Left renal pelvis (tissue), 4 donors: Measurements from ENCODE around the gene VOPP1. TPM values are rescaled to one million over a fixed set of nuclear protein-coding genes. Genes with fewer than 3 reads are reported as not detected.

Source experiments
- DNase-seq, 4 donors: peaks; one replicate each; pipeline ENCODE4 v3.0.0-alpha.2; 2013; ENCODE audit warnings: low read depth in 4 of 4, low spot score in 3 of 4
- polyA plus RNA-seq, 4 donors: library from polyadenylated mRNA; unstranded; fragments of 120-200 nt; gene quantifications; one replicate each; pipeline ENCODE4 v1.2.1, GENCODE V29; 2013; ENCODE audit not compliant: insufficient read length in 4 of 4

Gene VOPP1
- polyA plus RNA-seq, 4 donors = 41.4 to 61.0 (median 59.6) TPM

GRCh38 chr7:55557666-55558188 lies 14.6 kb downstream of the VOPP1 start:
- no peak for DNase-seq

GRCh38 chr7:55556492-55556891 lies 15.8 kb downstream of the VOPP1 start:
- DNase-seq = no peak

GRCh38 chr7:55556031-55556430 lies 16.3 kb downstream of the VOPP1 start:
- DNase-seq = no peak

GRCh38 chr7:55555160-55555559 lies 17.1 kb downstream of the VOPP1 start:
- DNase-seq = no peak

GRCh38 chr7:55554038-55554437 lies 18.3 kb downstream of the VOPP1 start:
- no peak for DNase-seq

- DNase-seq = no peak
These were observed 19.3 kb downstream of the VOPP1 start for GRCh38 chr7:55553024-55553345.

- peak in 2 of 4 donors; percentile 63 to 65 for DNase-seq
These were observed 19.8 kb downstream of the VOPP1 start for GRCh38 chr7:55552320-55553023.

- no peak for DNase-seq
These were observed 21.3 kb downstream of the VOPP1 start for GRCh38 chr7:55550841-55551537.

GRCh38 chr7:55550010-55550663 lies 22.2 kb downstream of the VOPP1 start:
- DNase-seq = no peak

- no peak for DNase-seq
These were observed 22.8 kb downstream of the VOPP1 start for GRCh38 chr7:55549457-55549856.

GRCh38 chr7:55548295-55548731 lies 24.0 kb downstream of the VOPP1 start:
- no peak for DNase-seq

GRCh38 chr7:55546814-55547213 lies 25.5 kb downstream of the VOPP1 start:
- DNase-seq = no peak

GRCh38 chr7:55545496-55545895 lies 26.8 kb downstream of the VOPP1 start:
- no peak for DNase-seq

GRCh38 chr7:55540226-55540858 lies 32.0 kb downstream of the VOPP1 start:
- DNase-seq = no peak

GRCh38 chr7:55539380-55539779 lies 32.9 kb downstream of the VOPP1 start:
- no peak for DNase-seq

- DNase-seq = no peak
These were observed 33.8 kb downstream of the VOPP1 start for GRCh38 chr7:55538538-55538937.

GRCh38 chr7:55537458-55537990 lies 34.8 kb downstream of the VOPP1 start:
- no peak for DNase-seq

GRCh38 chr7:55536619-55537457 lies 35.5 kb downstream of the VOPP1 start:
- DNase-seq = no peak

- no peak for DNase-seq
These were observed 36.7 kb downstream of the VOPP1 start for GRCh38 chr7:55535617-55536016.
